ENCODE measurements around the gene SLC2A13. TPM values are rescaled to one million over a fixed set of nuclear protein-coding genes. Genes with fewer than 3 reads are reported as not detected.
"Not testable (repeated sequence)": the region's sequence is repeated elsewhere in the genome, so short reads cannot be mapped to it uniquely, and the experiment has no call there.

Gene SLC2A13
- polyA plus RNA-seq, 3 donors: 2.2 to 2.9 (median 2.5) TPM

DNA sequence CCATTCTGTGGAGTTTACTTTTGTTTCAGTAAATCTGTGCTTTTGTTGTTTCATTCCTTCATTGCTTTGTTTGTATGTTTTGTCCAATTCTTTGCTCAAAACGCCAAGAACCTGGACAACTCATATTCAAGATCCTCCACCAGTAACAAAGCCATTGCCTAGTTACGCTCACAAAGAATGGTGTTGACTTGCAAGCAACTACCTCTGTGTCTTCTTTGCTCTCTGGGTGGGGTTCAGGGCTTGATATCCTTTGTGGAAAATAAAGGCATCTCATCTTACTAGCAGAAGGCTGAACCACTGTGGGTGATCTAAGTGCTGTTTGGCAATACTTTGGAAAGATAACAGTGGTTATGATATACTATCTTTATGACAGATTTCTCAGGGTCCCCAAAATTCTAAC, 252.9 kb downstream of the SLC2A13 start:
- no peaks in the 10 kb centered on the region for H3K4me1 ChIP-seq (ENCODE audit: control insufficient read depth in 1 of 2, insufficient read depth in 2 of 2, low read length in 2 of 2)
- intact Hi-C loops (cut with micrococcal nuclease): no loop called here
- WGBS (ENCODE audit: insufficient coverage): no CpG with 5 or more reads among the region's 2 CpGs
- no peak for TF ChIP-seq CTCF (IDR thresholded peaks at IDR 0.05)
- no peaks in the 10 kb centered on the region for H3K9me3 ChIP-seq (replicated peaks in 1 of 2; ENCODE audit: control insufficient read depth in 1 of 2, insufficient read depth in 1 of 2, low read length in 2 of 2)
- H3K27ac ChIP-seq (ENCODE audit: low read depth in 1 of 2, low read length in 2 of 2): no peak overlapping the region
- H3K4me3 ChIP-seq (replicated peaks in 1 of 3; ENCODE audit: low read depth in 2 of 3, low read length in 3 of 3): no peak overlapping the region
- no peak overlapping the region for H3K9ac ChIP-seq (ENCODE audit: insufficient read depth, low read length, poor library complexity, severe bottlenecking)
- no peak for DNase-seq
- H3K79me2 ChIP-seq (ENCODE audit: insufficient read depth, low read length): no peaks in the 10 kb centered on the region
- no peaks in the 10 kb centered on the region for H4K20me1 ChIP-seq (ENCODE audit: insufficient read depth, low read length)
- H3K4me1 Mint-ChIP-seq: no peaks in the 10 kb centered on the region
- peaks cover 0 to 6% (median 3%) of the 10 kb centered on the region in 7 donors for H3K9me3 Mint-ChIP-seq
- H3K27me3 Mint-ChIP-seq (ENCODE audit: low read depth in 3 of 3): no peaks in the 10 kb centered on the region
- peaks cover 0 to 5% of the 10 kb centered on the region in 2 donors for H3K36me3 ChIP-seq (replicated peaks in 1 of 2; ENCODE audit: control insufficient read depth in 1 of 2, insufficient read depth in 2 of 2, low read length in 2 of 2)
- no peak overlapping the region for H3K4me3 Mint-ChIP-seq
- H2AFZ ChIP-seq (ENCODE audit: insufficient read depth, low read depth, low read length, poor library complexity, severe bottlenecking): no peak overlapping the region
- no peak overlapping the region for H3K27ac Mint-ChIP-seq
- no peaks in the 10 kb centered on the region for H3K27me3 ChIP-seq (ENCODE audit: control insufficient read depth in 2 of 2, insufficient read depth in 2 of 2, low read length in 2 of 2)
- H3K4me2 ChIP-seq (replicated peaks; ENCODE audit: extremely low read depth, low read length, poor library complexity, severe bottlenecking): no peak overlapping the region
- peaks cover 6 to 7% of the 10 kb centered on the region in 2 donors for H3K36me3 Mint-ChIP-seq

DNA sequence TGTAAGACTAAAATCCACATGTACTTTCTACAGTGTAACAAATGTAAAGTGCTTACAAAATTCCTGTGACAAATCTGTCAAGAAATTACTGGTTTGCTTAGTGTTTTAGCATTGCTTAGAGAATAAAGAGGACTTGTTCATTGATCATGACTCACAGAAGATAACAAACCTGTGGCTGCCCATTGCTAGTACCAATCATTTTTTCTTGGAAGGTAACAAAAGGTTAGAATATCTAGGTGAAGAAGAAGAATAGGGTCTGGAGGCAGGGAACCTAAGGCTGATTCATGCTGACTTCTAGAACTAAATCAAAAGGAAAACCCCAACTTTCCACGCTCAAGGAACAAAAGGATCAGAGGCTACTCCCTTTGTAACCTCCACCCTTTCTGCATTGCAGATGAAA, 253.5 kb downstream of the SLC2A13 start:
- intact Hi-C loops (cut with micrococcal nuclease): no loop called here
- WGBS (ENCODE audit: insufficient coverage): 100% methylated on average over 1 of the region's 1 CpG
- Mint-ChIP-seq H3K4me3 (no peak overlapping the region), H3K27me3 (ENCODE audit: low read depth in 3 of 3) (no peaks in the 10 kb centered on the region), H3K36me3 (peaks cover 6 to 7% of the 10 kb centered on the region in 2 donors), H3K4me1 (peaks cover under 1% of the 10 kb centered on the region), H3K27ac (no peak overlapping the region), H3K9me3 (peaks cover 0 to 6% (median 3%) of the 10 kb centered on the region in 7 donors)
- Histone ChIP-seq H3K79me2 (ENCODE audit: insufficient read depth, low read length) (no peaks in the 10 kb centered on the region), H2AFZ (ENCODE audit: insufficient read depth, low read depth, low read length, poor library complexity, severe bottlenecking) (no peak overlapping the region), H3K27me3 (ENCODE audit: control insufficient read depth in 2 of 2, insufficient read depth in 2 of 2, low read length in 2 of 2) (no peaks in the 10 kb centered on the region), H4K20me1 (ENCODE audit: insufficient read depth, low read length) (no peaks in the 10 kb centered on the region), H3K4me2 (replicated peaks; ENCODE audit: extremely low read depth, low read length, poor library complexity, severe bottlenecking) (no peak overlapping the region), H3K4me3 (replicated peaks in 1 of 3; ENCODE audit: low read depth in 2 of 3, low read length in 3 of 3) (no peak overlapping the region), H3K27ac (ENCODE audit: low read depth in 1 of 2, low read length in 2 of 2) (no peak overlapping the region), H3K36me3 (replicated peaks in 1 of 2; ENCODE audit: control insufficient read depth in 1 of 2, insufficient read depth in 2 of 2, low read length in 2 of 2) (peaks cover 0 to 5% of the 10 kb centered on the region in 2 donors), H3K9ac (ENCODE audit: insufficient read depth, low read length, poor library complexity, severe bottlenecking) (no peak overlapping the region), H3K4me1 (ENCODE audit: control insufficient read depth in 1 of 2, insufficient read depth in 2 of 2, low read length in 2 of 2) (no peaks in the 10 kb centered on the region), H3K9me3 (replicated peaks in 1 of 2; ENCODE audit: control insufficient read depth in 1 of 2, insufficient read depth in 1 of 2, low read length in 2 of 2) (no peaks in the 10 kb centered on the region)
- no peak for TF ChIP-seq CTCF (IDR thresholded peaks at IDR 0.05)
- DNase-seq: no peak

DNA sequence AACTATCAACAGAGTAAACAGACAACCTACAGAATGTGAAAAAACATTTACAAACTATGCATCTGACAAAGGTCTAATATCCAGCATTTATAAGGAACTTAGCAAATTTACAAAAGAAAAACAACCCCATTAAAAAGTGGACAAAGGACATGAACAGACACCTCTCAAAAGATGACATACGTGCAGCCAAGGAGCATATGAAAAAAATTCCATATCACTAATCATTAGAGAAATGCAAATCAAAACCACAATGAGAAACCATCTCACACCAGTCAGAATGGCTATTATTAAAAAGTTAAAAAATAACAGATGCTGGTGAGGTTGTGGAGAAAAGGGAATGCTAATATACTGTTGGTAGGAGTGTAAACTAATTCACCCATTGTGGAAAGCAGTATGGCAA, 257.7 kb downstream of the SLC2A13 start:
- H3K4me3 ChIP-seq (replicated peaks in 1 of 3; ENCODE audit: low read depth in 2 of 3, low read length in 3 of 3); H3K9me3 ChIP-seq (replicated peaks in 1 of 2; ENCODE audit: control insufficient read depth in 1 of 2, insufficient read depth in 1 of 2, low read length in 2 of 2); H3K4me3 Mint-ChIP-seq; H3K27me3 ChIP-seq (ENCODE audit: control insufficient read depth in 2 of 2, insufficient read depth in 2 of 2, low read length in 2 of 2); H3K27ac Mint-ChIP-seq; H2AFZ ChIP-seq (ENCODE audit: insufficient read depth, low read depth, low read length, poor library complexity, severe bottlenecking); H3K9ac ChIP-seq (ENCODE audit: insufficient read depth, low read length, poor library complexity, severe bottlenecking); intact Hi-C loops (cut with micrococcal nuclease); H3K4me2 ChIP-seq (replicated peaks; ENCODE audit: extremely low read depth, low read length, poor library complexity, severe bottlenecking); H3K27me3 Mint-ChIP-seq (ENCODE audit: low read depth in 3 of 3); DNase-seq; H3K27ac ChIP-seq (ENCODE audit: low read depth in 1 of 2, low read length in 2 of 2); H3K36me3 ChIP-seq (replicated peaks in 1 of 2; ENCODE audit: control insufficient read depth in 1 of 2, insufficient read depth in 2 of 2, low read length in 2 of 2); H4K20me1 ChIP-seq (ENCODE audit: insufficient read depth, low read length); H3K79me2 ChIP-seq (ENCODE audit: insufficient read depth, low read length); H3K36me3 Mint-ChIP-seq: not testable (repeated sequence)
- WGBS (ENCODE audit: insufficient coverage): no CpG with 5 or more reads among the region's 1 CpG
- peaks cover 10 to 11% of the 10 kb centered on the region in 2 donors for H3K4me1 ChIP-seq (ENCODE audit: control insufficient read depth in 1 of 2, insufficient read depth in 2 of 2, low read length in 2 of 2)
- Mint-ChIP-seq H3K4me1 (peaks cover 19% of the 10 kb centered on the region), H3K9me3 (peaks cover 0 to 10% (median 4%) of the 10 kb centered on the region in 7 donors)
